Brain microvascular endothelial cell (primary cell): Measurements from ENCODE around the gene CCNYL1.
"Not testable (repeated sequence)": the region's sequence is repeated elsewhere in the genome, so short reads cannot be mapped to it uniquely, and the experiment has no call there.

Experiments
- DNase-seq: peaks from one replicate; pipeline ENCODE4 v3.0.0-alpha.2; 2020
- H3K27ac ChIP-seq: fragments of 250-450 bp; sonication (Bioruptor Pico); 2 replicates; pipeline ENCODE4 v1.5.1; 2020; ENCODE audit warnings: mild to moderate bottlenecking, moderate library complexity
- H3K27me3 ChIP-seq: fragments of 250-450 bp; sonication (Bioruptor Pico); replicated peaks from 2 replicates; pipeline ENCODE4 v1.5.1; 2020; ENCODE audit warnings: mild to moderate bottlenecking
- H3K36me3 ChIP-seq: fragments of 250-450 bp; sonication (Bioruptor Pico); replicated peaks from 2 replicates; pipeline ENCODE4 v1.5.1; 2020; ENCODE audit warnings: mild to moderate bottlenecking
- H3K4me3 ChIP-seq: 2 replicates; pipeline ENCODE4 v1.5.1; 2011; ENCODE audit warnings: low read depth, mild to moderate bottlenecking, control low read depth, low read length, moderate library complexity
- in situ Hi-C: cut with HindIII; loops from 2 replicates; pipeline ENCODE4 v1.10.0; 2017; ENCODE audit warnings: low sequenced_read_pairs, low pct_ligation_motif_present
- TF ChIP-seq, protein P1 (sequence below): IDR thresholded peaks from 2 replicates; pipeline ENCODE4 v1.5.1; 2011; ENCODE audit warnings: low read depth, mild to moderate bottlenecking, moderate library complexity, low read length, control low read depth, inconsistent platforms; ENCODE audit errors: missing control alignments

The CCNYL1 gene

DNA sequence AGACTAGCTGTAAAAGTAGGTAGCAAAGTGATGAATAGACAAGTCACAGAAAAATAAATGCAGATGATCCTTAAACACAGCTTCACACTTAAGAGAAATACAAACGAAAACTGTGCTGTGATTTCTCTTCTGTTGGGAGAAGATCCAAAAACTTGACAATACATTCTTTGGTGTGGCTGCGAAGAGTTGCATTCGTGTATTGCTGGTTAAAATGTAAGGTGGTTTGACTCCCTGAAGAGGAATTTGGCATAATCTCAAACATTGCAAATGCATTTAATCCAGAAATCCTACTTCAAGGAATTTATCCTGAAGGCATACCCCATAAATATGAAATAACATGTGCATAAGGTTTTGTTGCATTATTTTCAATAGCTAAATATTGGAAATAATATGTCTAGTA, 7.1 kb downstream of the CCNYL1 start:
- TF ChIP-seq, protein P1, sequence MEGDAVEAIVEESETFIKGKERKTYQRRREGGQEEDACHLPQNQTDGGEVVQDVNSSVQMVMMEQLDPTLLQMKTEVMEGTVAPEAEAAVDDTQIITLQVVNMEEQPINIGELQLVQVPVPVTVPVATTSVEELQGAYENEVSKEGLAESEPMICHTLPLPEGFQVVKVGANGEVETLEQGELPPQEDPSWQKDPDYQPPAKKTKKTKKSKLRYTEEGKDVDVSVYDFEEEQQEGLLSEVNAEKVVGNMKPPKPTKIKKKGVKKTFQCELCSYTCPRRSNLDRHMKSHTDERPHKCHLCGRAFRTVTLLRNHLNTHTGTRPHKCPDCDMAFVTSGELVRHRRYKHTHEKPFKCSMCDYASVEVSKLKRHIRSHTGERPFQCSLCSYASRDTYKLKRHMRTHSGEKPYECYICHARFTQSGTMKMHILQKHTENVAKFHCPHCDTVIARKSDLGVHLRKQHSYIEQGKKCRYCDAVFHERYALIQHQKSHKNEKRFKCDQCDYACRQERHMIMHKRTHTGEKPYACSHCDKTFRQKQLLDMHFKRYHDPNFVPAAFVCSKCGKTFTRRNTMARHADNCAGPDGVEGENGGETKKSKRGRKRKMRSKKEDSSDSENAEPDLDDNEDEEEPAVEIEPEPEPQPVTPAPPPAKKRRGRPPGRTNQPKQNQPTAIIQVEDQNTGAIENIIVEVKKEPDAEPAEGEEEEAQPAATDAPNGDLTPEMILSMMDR: no peak

DNA sequence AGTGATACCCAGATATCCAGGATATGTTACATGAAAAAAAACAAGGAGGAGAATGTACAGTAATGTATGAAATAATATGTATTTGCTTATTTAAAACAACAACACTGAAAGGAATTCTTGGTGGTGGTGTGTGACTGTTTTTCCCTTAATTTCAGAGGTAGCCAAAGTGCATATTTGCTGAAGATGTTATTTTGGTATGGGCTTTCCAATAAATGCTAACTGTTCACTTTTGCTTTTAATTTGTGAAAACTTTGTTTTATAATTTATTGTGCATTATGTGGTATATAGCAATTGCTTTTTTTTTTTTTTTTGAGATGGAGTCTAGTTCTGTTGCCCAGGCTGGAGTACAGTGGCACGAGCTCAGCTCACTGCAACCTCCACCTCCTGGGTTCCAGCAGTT, 7.6 kb downstream of the CCNYL1 start:
- no peaks in the 10 kb centered on the region for H3K27me3 ChIP-seq
- in situ Hi-C loops: no loop called here
- TF ChIP-seq, protein P1: no peak
- no peak overlapping the region for H3K4me3 ChIP-seq
- no peak overlapping the region for H3K27ac ChIP-seq
- no peak for DNase-seq
- H3K36me3 ChIP-seq: peaks cover 2% of the 10 kb centered on the region

More for the DNA sequence above, 7.1 kb downstream of the CCNYL1 start:
- Histone ChIP-seq H3K4me3 (no peak overlapping the region), H3K36me3 (peaks cover 2% of the 10 kb centered on the region), H3K27ac (no peak overlapping the region), H3K27me3 (no peaks in the 10 kb centered on the region)
- no peak for DNase-seq
- in situ Hi-C loops: no loop called here

DNA sequence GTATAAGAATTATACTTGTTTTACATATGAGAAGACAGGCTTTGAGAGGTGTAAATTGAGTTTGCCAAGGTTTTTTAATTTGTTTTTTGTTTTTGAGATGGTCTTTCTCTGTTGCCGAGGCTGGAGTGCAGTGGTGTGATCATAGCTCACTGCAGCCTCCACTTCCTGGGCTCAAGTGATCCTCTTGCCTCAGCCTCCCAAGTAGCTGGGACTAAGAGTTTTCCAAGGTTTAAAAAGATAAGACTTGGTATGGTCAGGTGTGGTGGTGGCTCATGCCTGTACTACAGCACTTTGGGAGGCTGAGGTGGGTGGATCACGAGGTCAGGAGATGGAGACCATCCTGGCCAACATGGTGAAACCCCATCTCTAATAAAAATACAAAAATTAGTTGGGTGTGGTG, 8.2 kb downstream of the CCNYL1 start:
- in situ Hi-C loops, H3K36me3 ChIP-seq, H3K27ac ChIP-seq, H3K27me3 ChIP-seq, H3K4me3 ChIP-seq, DNase-seq: not testable (repeated sequence)

- TF ChIP-seq, protein P1: no peak
- Histone ChIP-seq H3K27ac (no peak overlapping the region), H3K36me3 (peaks cover 2% of the 10 kb centered on the region), H3K27me3 (no peaks in the 10 kb centered on the region), H3K4me3 (no peak overlapping the region)
- DNase-seq: no peak
- in situ Hi-C loops: no loop called here
Observed at GRCh38 chr2:207720517-207721187, 9.2 kb downstream of the CCNYL1 start.

GRCh38 chr2:207722773-207723424, 11.5 kb downstream of the CCNYL1 start:
- peaks cover 2% of the 10 kb centered on the region for H3K36me3 ChIP-seq
- no peak overlapping the region for H3K27ac ChIP-seq
- in situ Hi-C loops: no loop called here

GRCh38 chr2:207723425-207723787, 12.0 kb downstream of the CCNYL1 start:
- DNase-seq, in situ Hi-C loops, H3K27ac ChIP-seq: not testable (repeated sequence)

More at GRCh38 chr2:207722773-207723424, 11.5 kb downstream of the CCNYL1 start:
- TF ChIP-seq, protein P1: no peak
- Histone ChIP-seq H3K4me3 (no peak overlapping the region), H3K27me3 (no peaks in the 10 kb centered on the region)
- DNase-seq: no peak

DNA sequence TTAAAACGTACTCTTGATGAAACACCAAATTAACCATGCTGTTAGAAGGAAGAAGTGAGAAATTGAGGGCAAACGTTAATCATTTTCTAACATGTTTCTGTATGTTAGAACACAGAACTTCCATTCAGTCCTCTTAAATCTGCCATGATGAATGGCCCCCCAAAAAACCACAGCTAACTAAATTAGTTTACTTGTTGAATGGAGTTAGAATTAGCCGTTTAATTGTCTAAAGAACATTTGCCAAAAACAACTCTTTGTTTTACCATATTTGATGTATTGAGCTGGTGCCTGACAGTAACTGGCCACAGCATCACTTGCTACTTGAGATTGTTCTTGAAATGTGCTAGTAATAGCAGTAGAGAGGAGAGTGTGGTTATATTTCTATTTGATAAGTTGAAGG, 12.7 kb downstream of the CCNYL1 start:
- TF ChIP-seq, protein P1: no peak
- DNase-seq: no peak
- in situ Hi-C loops: no loop called here
- H3K27ac ChIP-seq: no peak overlapping the region
- H3K4me3 ChIP-seq: no peak overlapping the region
- H3K36me3 ChIP-seq: no peaks in the 10 kb centered on the region
- no peaks in the 10 kb centered on the region for H3K27me3 ChIP-seq

More at GRCh38 chr2:207723425-207723787, 12.0 kb downstream of the CCNYL1 start:
- not testable (repeated sequence) for H3K27me3 ChIP-seq, H3K4me3 ChIP-seq, H3K36me3 ChIP-seq
